HG03139 (cell line): ENCODE results near the gene CCDC88A.
"Not testable (repeated sequence)": the region's sequence is repeated elsewhere in the genome, so short reads cannot be mapped to it uniquely, and the experiment has no call there.

ENCODE experiments used
- ATAC-seq: cut with Tn5 transposase; IDR thresholded peaks from one replicate; pipeline ENCODE4 v1.9.1; 2021; ENCODE audit not compliant: unreplicated experiment

Gene CCDC88A

DNA sequence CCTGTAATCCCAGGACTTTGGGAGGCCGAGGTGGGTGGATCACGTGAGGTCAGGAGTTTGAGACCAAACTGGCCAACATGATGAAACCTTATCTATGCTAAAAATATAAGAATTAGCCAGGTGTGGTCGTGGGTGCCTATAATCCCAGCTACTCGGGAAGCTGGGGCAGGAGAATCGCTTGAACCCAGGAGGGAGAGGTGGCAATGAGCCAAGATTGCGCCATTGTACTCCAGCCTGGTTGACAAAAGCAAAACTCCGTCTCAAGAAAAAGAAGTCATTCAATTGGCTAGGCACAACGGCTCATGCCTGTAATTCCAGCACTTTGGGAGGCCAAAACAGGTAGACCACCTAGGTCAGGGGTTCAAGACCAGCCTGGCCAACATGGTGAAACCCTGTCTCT, 178.1 kb downstream of the CCDC88A start:
- ATAC-seq = not testable (repeated sequence)

DNA sequence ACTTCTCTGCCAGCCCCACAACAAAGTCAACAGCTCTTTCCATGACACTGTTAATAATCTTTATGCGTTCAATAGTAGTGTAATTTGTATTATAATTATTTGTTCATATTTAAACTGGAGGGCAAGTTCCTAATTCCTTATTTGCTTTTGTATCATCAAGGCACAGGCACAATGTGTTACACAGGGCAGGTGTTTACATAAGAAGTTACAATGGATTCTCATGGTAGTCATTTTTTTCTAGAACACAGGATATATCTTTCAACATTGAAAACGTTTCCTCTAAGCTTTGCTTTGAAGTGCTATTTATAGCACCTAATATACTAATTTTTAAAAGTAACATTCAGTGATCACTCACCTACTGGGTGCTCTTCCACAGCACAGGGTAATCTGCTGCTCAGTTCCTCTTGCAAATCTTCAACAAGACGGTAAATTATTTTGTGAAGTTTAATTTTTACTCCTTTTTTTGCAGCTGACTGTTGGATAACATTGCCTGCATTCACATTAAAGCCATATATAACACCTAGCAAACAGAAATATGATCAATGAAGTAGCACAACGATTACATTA, 179.9 kb downstream of the CCDC88A start:
- no peak for ATAC-seq
